Right lobe of liver (tissue), 4 donors: ENCODE measurements around the gene HBA1.

Source experiments
- CTCF ChIP-seq, 4 donors: fragments of 200-600 bp in 3 of 4; fragments of 450-650 bp in 1 of 4; IDR thresholded peaks; one replicate each; pipeline versions ENCODE4 v1.5.1 to v1.8.0; 2016 to 2022; ENCODE audit warnings: antibody characterized with exemption in 4 of 4, mild to moderate bottlenecking in 2 of 4
- POLR2A ChIP-seq: fragments of 450-650 bp; IDR thresholded peaks from one replicate; pipeline ENCODE4 v1.6.1; 2017; ENCODE audit warnings: antibody characterized with exemption, mild to moderate bottlenecking
- donor health status: DM: no; HTN: no; CAD: no.
- donor health status: DM: no; HTN: no; CAD: no.
- donor health status: DM: no; HTN: yes; CAD: no.

DNA sequence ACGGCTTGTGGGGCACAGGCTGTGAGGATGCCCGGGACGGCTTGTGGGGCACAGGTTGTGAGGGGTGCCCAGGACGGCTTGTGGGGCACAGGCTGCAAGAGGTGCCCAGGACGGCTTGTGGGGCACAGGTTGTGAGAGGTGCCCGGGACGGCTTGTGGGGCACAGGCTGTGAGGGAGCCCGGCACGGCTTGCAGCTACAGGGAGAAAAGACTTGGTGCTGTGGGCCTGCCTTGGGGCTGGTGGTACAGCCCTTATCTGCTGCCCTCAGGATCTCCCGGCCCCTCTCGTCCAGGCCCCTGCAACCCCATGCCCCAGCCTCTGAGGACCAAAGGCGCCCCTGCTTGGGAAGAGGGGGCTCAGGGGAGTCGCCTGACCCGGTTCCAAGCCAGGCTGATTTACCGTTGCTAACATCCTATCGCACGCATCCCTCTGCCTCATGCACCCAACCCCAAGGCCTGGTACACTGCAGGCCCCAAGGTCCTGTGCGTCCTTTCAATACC lies 15.7 kb upstream of the HBA1 start:
- TF ChIP-seq CTCF (IDR thresholded peaks at IDR 0.05) (no peak), POLR2A (no peak)
